B cell (primary cell): ENCODE data around the gene MPST. TPM values are rescaled to one million over a fixed set of nuclear protein-coding genes. Genes with fewer than 3 reads are reported as not detected.
A peak's percentile ranks its signal among the peaks of the same experiment; 100 is the strongest.

Source experiments
- ATAC-seq: fragments of 200-7000 bp; cut with Tn5 transposase; one replicate; pipeline ENCODE4 v1.10.0; 2021; ENCODE audit warnings: low read depth, mild to moderate bottlenecking, moderate number of reproducible peaks, moderate library complexity
- CTCF ChIA-PET: fragments of 350-600 bp; sonication (Branson Sonifier 250); formaldehyde crosslinking; loops from one replicate; lab custom pipeline; 2021; ENCODE audit warnings: antibody characterized with exemption, inconsistent platforms; lab: Charles Lee
- POLR2A ChIA-PET: fragments of 350-600 bp; sonication (Branson Sonifier 250); formaldehyde crosslinking; loops from one replicate; lab custom pipeline; 2021; ENCODE audit warnings: antibody characterized with exemption; lab: Charles Lee
- DNase-seq: peaks from one replicate; pipeline ENCODE4 v3.0.0; 2013
- H2AFZ ChIP-seq: 2 replicates; pipeline ENCODE4 v1.6.1; 2012; ENCODE audit warnings: mild to moderate bottlenecking, low read depth, low read length; ENCODE audit not compliant: insufficient read depth, poor library complexity, severe bottlenecking
- H3K27ac ChIP-seq, 2 donors: 1 replicate in 1 of 2; 2 replicates in 1 of 2; pipeline ENCODE4 v1.5.1; 2012 to 2013; ENCODE audit warnings: low read length in 2 of 2, mild to moderate bottlenecking in 2 of 2, moderate library complexity in 1 of 2
- H3K27me3 ChIP-seq, 4 experiments: fragments of 200-600 bp in 1 of 4; sonication (generic) in 1 of 4; replicated peaks in 1 of 4; 1 replicate in 2 of 4; 2 replicates in 2 of 4; pipeline versions ENCODE4 v1.6.1 to v1.7.0; 2013 to 2016; ENCODE audit warnings: low read length in 3 of 4, mild to moderate bottlenecking in 2 of 4, mixed read lengths in 1 of 4, moderate library complexity in 1 of 4; ENCODE audit not compliant: insufficient read depth in 4 of 4, control insufficient read depth in 3 of 4; ENCODE audit errors: control extremely low read depth in 1 of 4
- H3K36me3 ChIP-seq, 2 experiments: replicated peaks in 1 of 2; 1 replicate in 1 of 2; 2 replicates in 1 of 2; pipeline versions ENCODE4 v1.6.1 to v1.7.1; 2013; ENCODE audit warnings: low read length in 1 of 2; ENCODE audit not compliant: insufficient read depth in 2 of 2, control insufficient read depth in 1 of 2; ENCODE audit errors: control extremely low read depth in 1 of 2, extremely low read depth in 1 of 2
- H3K4me1 ChIP-seq, 2 donors: fragments of 200-600 bp in 1 of 2; sonication (generic) in 1 of 2; 1 replicate in 1 of 2; 2 replicates in 1 of 2; pipeline versions ENCODE4 v1.5.1 to v1.6.1; 2013 to 2017; ENCODE audit warnings: low read length in 2 of 2; ENCODE audit not compliant: control insufficient read depth in 2 of 2, insufficient read depth in 2 of 2
- H3K4me2 ChIP-seq: replicated peaks from 2 replicates; pipeline ENCODE3; 2012; ENCODE audit warnings: mild to moderate bottlenecking, low read depth, low read length; ENCODE audit not compliant: poor library complexity, severe bottlenecking
- H3K4me3 ChIP-seq, 5 experiments: fragments of 200-600 bp in 1 of 5; sonication (generic) in 1 of 5; 1 replicate in 3 of 5; 2 replicates in 2 of 5; pipeline versions ENCODE4 v1.5.1 to v1.7.0; 2011 to 2016; ENCODE audit warnings: low read length in 4 of 5, mild to moderate bottlenecking in 4 of 5, low read depth in 2 of 5, control low read depth in 1 of 5, moderate library complexity in 1 of 5; ENCODE audit not compliant: insufficient read depth in 1 of 5; ENCODE audit errors: control extremely low read depth in 1 of 5, extremely low read depth in 1 of 5
- H3K79me2 ChIP-seq: fragments of 200-600 bp; sonication (generic); one replicate; pipeline ENCODE4 v1.6.0; 2016; ENCODE audit warnings: low read length; ENCODE audit not compliant: control insufficient read depth, insufficient read depth
- H3K9ac ChIP-seq: fragments of 200-600 bp; sonication (generic); 2 replicates; pipeline ENCODE4 v1.6.1; 2017; ENCODE audit warnings: mild to moderate bottlenecking, low read length, moderate library complexity
- H3K9me3 ChIP-seq, 3 donors: one replicate each; pipeline versions ENCODE4 v1.6.1 to v1.7.1; 2013; ENCODE audit warnings: low read length in 2 of 3; ENCODE audit not compliant: control insufficient read depth in 2 of 3, insufficient read depth in 1 of 3; ENCODE audit errors: control extremely low read depth in 1 of 3
- H4K20me1 ChIP-seq: 2 replicates; pipeline ENCODE4 v1.6.0; 2012; ENCODE audit warnings: mild to moderate bottlenecking, low read length; ENCODE audit not compliant: insufficient read depth, control insufficient read depth, poor library complexity, severe bottlenecking
- H3K27ac Mint-ChIP-seq: one replicate; pipeline ENCODE4 v1.8.0; 2021; ENCODE audit warnings: mixed read lengths
- H3K27me3 Mint-ChIP-seq: one replicate; pipeline ENCODE4 v1.8.0; 2021; ENCODE audit warnings: mixed read lengths
- H3K4me1 Mint-ChIP-seq: one replicate; pipeline ENCODE4 v1.8.0; 2021; ENCODE audit warnings: mixed read lengths
- H3K4me3 Mint-ChIP-seq: one replicate; pipeline ENCODE4 v1.8.0; 2021; ENCODE audit warnings: mixed read lengths
- H3K9me3 Mint-ChIP-seq: one replicate; pipeline ENCODE4 v1.8.0; 2022; ENCODE audit warnings: mixed read lengths; ENCODE audit not compliant: insufficient read depth
- EZH2 ChIP-seq: IDR thresholded peaks from 2 replicates; pipeline ENCODE4 v1.6.1; 2012; ENCODE audit warnings: borderline replicate concordance, low read depth, mild to moderate bottlenecking, moderate library complexity, low read length; ENCODE audit not compliant: insufficient read depth, poor library complexity, severe bottlenecking
- WGBS: methylation state at CpG from one replicate; pipeline ENCODE4 v1.1.5; 2013; ENCODE audit warnings: missing lambda C conversion rate; ENCODE audit not compliant: insufficient coverage; 5-methylcytosine and 5-hydroxymethylcytosine counted together
- intact Hi-C: fragments of 100-400 bp; cut with micrococcal nuclease; formaldehyde crosslinking; loops from one replicate; pipeline ENCODE4 v1.10.0; 2022
- polyA plus RNA-seq: library from polyadenylated mRNA; depleted of rRNA; stranded (reverse); fragments of >200 nt; gene quantifications from 2 replicates; pipeline ENCODE4 v1.2.3, GENCODE V29; 2012
- total RNA-seq, 2 donors: library from RNA; stranded (reverse); fragments of 120-200 nt in 1 of 2; gene quantifications; 1 replicate in 1 of 2; 2 replicates in 1 of 2; pipeline versions ENCODE4 v1.2.3 to v1.2.4, GENCODE V29; 2013 to 2022
- TF ChIP-seq, protein P1 (sequence below): fragments of 200-600 bp; IDR thresholded peaks from one replicate; pipeline ENCODE4 v1.8.0; 2022; ENCODE audit warnings: antibody characterized with exemption, mild to moderate bottlenecking

MPST gene
- total and polyA plus RNA-seq, 2 donors (not counting 1 experiment from before 2014, with no cell fraction given): 11.2 to 17.7 TPM

DNA sequence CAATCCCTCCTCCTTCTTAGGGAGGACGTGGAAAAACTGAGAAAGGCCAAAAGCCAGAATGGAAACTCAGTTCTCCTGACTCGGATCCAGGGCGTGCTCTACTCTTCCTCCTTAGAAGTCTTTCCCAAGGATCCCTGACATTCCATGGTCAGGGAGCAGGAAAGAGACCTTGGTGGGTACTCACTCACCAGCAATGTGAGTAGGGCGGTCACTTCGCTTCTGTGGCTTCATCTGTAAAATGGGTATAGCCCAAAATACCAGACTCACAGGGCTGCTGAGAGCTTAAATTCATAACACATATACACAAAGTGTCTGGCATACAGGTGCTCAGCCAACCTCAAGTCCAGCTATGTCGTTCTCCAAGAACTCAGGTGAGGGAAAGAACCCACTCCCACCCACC is 31.4 kb downstream of the MPST start:
- no peaks in the 10 kb centered on the region for H3K27me3 Mint-ChIP-seq
- ChIA-PET POLR2A (interaction anchor here (0.5 to 0.7 kb wide), 3 partner anchors 30 to 505 kb away, joined by 4 to 6 read pairs (median 5); no protein-coding TSS in a partner anchor), CTCF (interaction anchor here (1.3 to 2.4 kb wide), 4 partner anchors 8 to 73 kb away, joined by 3 to 9 read pairs (median 4); partner anchors contain the start of gene TST)
- TF ChIP-seq, protein P1, sequence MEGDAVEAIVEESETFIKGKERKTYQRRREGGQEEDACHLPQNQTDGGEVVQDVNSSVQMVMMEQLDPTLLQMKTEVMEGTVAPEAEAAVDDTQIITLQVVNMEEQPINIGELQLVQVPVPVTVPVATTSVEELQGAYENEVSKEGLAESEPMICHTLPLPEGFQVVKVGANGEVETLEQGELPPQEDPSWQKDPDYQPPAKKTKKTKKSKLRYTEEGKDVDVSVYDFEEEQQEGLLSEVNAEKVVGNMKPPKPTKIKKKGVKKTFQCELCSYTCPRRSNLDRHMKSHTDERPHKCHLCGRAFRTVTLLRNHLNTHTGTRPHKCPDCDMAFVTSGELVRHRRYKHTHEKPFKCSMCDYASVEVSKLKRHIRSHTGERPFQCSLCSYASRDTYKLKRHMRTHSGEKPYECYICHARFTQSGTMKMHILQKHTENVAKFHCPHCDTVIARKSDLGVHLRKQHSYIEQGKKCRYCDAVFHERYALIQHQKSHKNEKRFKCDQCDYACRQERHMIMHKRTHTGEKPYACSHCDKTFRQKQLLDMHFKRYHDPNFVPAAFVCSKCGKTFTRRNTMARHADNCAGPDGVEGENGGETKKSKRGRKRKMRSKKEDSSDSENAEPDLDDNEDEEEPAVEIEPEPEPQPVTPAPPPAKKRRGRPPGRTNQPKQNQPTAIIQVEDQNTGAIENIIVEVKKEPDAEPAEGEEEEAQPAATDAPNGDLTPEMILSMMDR: no peak
- no peak for TF ChIP-seq EZH2
- Histone ChIP-seq H3K9ac (no peak overlapping the region), H3K9me3 (no peaks in the 10 kb centered on the region), H3K27ac (no peak overlapping the region), H3K4me2 (peak overlapping the region; percentile 95), H3K4me1 (peaks cover 7 to 20% of the 10 kb centered on the region in 2 donors), H3K79me2 (no peaks in the 10 kb centered on the region), H3K27me3 (no peaks in the 10 kb centered on the region), H4K20me1 (no peaks in the 10 kb centered on the region), H2AFZ (no peak overlapping the region), H3K4me3 (no peak overlapping the region), H3K36me3 (peaks cover 0 to 2% of the 10 kb centered on the region in 2 experiments)
- DNase-seq (no peak), ATAC-seq (no peak)
- no peak overlapping the region for H3K27ac Mint-ChIP-seq
- H3K4me1 Mint-ChIP-seq: peaks cover 12% of the 10 kb centered on the region
- intact Hi-C loops: loop anchor here (1.0 to 5.0 kb wide), 2 partner anchors 275 to 1749 kb away; partner anchors contain the start of gene IFT27
- no peaks in the 10 kb centered on the region for H3K9me3 Mint-ChIP-seq
- WGBS: 90% methylated on average over 3 of the region's 6 CpGs
- H3K4me3 Mint-ChIP-seq: peak overlapping the region; percentile 71
